Measurements from ENCODE around the gene TMEM125.

DNA sequence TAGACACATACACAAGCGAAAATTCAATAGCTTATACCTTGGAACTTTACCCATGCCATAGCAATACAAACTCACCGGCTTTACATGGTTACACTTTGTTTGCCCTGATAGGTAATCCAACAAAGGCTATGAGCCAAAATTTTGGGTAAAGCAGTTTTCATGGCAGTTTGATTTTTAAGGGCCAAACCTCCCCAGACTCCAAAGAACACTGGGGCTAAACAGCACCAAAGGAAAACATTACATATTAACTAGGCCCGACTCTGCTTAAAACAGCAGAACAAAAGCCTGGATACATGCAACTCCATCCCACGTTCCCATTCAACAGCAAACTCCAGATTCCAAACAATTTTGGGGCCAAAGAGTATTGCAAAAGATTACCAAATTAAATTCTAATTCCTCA lies 4.4 kb upstream of the TMEM125 start:
- no peak for TF ChIP-seq EZH2phosphoT487 (IDR thresholded peaks at IDR 0.05; ENCODE audit: borderline replicate concordance, low read length)
- TF ChIP-seq, protein P1, sequence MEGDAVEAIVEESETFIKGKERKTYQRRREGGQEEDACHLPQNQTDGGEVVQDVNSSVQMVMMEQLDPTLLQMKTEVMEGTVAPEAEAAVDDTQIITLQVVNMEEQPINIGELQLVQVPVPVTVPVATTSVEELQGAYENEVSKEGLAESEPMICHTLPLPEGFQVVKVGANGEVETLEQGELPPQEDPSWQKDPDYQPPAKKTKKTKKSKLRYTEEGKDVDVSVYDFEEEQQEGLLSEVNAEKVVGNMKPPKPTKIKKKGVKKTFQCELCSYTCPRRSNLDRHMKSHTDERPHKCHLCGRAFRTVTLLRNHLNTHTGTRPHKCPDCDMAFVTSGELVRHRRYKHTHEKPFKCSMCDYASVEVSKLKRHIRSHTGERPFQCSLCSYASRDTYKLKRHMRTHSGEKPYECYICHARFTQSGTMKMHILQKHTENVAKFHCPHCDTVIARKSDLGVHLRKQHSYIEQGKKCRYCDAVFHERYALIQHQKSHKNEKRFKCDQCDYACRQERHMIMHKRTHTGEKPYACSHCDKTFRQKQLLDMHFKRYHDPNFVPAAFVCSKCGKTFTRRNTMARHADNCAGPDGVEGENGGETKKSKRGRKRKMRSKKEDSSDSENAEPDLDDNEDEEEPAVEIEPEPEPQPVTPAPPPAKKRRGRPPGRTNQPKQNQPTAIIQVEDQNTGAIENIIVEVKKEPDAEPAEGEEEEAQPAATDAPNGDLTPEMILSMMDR (IDR thresholded peaks at IDR 0.05; ENCODE audit: low read depth, low read length, poor library complexity, severe bottlenecking): no peak
